Esophagus squamous epithelium (tissue), 4 donors: ENCODE data around the gene EML1.

Source experiments
- POLR2A ChIP-seq, 4 donors: fragments of 450-650 bp; IDR thresholded peaks; one replicate each; pipeline ENCODE4 v1.6.1; 2017; ENCODE audit warnings: antibody characterized with exemption in 4 of 4, mild to moderate bottlenecking in 4 of 4, moderate library complexity in 3 of 4
- TF ChIP-seq, protein P1 (sequence below), 6 experiments: fragments of 450-650 bp in 4 of 6; fragments of 200-600 bp in 2 of 6; sonication (generic) in 2 of 6; IDR thresholded peaks; one replicate each; pipeline ENCODE4 v1.5.1; 2016 to 2019; ENCODE audit warnings: antibody characterized with exemption in 6 of 6, mild to moderate bottlenecking in 4 of 6, moderate library complexity in 4 of 6

DNA sequence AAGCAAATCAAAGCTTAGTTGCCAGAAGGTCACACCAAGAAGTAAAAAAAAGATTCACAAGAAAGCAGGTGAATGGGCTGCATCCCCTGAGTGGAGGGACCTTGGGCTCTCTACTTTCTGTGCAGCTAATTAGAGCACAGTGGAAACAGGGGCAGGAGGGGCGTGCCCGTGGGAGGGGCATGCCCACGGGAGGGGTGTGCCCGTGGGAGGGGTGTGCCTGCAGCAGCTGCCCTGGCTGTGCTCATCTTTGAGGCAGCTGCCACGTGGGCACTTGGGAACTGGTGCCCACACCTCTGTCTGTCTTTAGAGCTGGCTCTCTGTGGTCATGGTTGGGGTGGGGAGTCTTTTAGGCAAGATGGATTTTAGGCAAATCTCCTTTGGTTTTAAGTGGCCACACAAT lies 60.0 kb downstream of the EML1 start:
- TF ChIP-seq, protein P1, sequence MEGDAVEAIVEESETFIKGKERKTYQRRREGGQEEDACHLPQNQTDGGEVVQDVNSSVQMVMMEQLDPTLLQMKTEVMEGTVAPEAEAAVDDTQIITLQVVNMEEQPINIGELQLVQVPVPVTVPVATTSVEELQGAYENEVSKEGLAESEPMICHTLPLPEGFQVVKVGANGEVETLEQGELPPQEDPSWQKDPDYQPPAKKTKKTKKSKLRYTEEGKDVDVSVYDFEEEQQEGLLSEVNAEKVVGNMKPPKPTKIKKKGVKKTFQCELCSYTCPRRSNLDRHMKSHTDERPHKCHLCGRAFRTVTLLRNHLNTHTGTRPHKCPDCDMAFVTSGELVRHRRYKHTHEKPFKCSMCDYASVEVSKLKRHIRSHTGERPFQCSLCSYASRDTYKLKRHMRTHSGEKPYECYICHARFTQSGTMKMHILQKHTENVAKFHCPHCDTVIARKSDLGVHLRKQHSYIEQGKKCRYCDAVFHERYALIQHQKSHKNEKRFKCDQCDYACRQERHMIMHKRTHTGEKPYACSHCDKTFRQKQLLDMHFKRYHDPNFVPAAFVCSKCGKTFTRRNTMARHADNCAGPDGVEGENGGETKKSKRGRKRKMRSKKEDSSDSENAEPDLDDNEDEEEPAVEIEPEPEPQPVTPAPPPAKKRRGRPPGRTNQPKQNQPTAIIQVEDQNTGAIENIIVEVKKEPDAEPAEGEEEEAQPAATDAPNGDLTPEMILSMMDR (IDR thresholded peaks at IDR 0.05), result no peak
- TF ChIP-seq POLR2A (IDR thresholded peaks at IDR 0.05), result no peak
